Measurements from ENCODE around the gene CNOT11. TPM values are rescaled to one million over a fixed set of nuclear protein-coding genes. Genes with fewer than 3 reads are reported as not detected.

The CNOT11 gene
- total RNA-seq, 1 donor from 2014 or later: 20.1 TPM

DNA sequence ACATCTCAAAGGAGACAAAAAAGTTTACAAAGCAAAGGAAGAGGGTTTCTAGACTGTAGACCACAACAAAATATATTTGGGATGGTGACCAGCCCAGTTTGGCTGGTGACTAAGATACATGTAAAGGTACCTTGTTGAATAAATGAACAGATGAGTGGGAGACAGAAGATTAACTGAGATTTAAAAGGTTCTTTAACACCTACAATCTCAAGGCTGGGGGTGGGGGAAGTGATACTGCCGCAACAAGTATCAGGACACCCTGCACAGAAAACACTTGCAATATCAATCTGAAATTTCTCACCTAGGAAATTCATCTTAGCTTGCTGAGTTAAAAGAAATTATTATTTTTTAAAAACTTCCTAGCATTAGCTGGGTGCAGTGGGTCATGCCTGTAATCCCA lies 47.5 kb downstream of the CNOT11 start:
- TF ChIP-seq, protein P1, sequence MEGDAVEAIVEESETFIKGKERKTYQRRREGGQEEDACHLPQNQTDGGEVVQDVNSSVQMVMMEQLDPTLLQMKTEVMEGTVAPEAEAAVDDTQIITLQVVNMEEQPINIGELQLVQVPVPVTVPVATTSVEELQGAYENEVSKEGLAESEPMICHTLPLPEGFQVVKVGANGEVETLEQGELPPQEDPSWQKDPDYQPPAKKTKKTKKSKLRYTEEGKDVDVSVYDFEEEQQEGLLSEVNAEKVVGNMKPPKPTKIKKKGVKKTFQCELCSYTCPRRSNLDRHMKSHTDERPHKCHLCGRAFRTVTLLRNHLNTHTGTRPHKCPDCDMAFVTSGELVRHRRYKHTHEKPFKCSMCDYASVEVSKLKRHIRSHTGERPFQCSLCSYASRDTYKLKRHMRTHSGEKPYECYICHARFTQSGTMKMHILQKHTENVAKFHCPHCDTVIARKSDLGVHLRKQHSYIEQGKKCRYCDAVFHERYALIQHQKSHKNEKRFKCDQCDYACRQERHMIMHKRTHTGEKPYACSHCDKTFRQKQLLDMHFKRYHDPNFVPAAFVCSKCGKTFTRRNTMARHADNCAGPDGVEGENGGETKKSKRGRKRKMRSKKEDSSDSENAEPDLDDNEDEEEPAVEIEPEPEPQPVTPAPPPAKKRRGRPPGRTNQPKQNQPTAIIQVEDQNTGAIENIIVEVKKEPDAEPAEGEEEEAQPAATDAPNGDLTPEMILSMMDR (IDR thresholded peaks at IDR 0.05): no peak
- TF ChIP-seq POLR2A (IDR thresholded peaks at IDR 0.05): no peak
- no peak for TF ChIP-seq POLR2AphosphoS5 (IDR thresholded peaks at IDR 0.05; ENCODE audit: insufficient read depth in 1 of 2, low read depth in 1 of 2)
- peaks cover 84% of the 10 kb centered on the region for H3K4me1 ChIP-seq
- no peaks in the 10 kb centered on the region for H3K27me3 ChIP-seq
- H3K9me3 ChIP-seq: no peaks in the 10 kb centered on the region
- intact Hi-C loops (cut with DNase I): loop anchor here (10.0 kb wide), 1 partner anchor 45 kb away; the partner anchor contains the start of gene CNOT11
- H3K36me3 ChIP-seq: no peaks in the 10 kb centered on the region
- no peak overlapping the region for H3K27ac ChIP-seq
- no peak overlapping the region for H3K4me3 ChIP-seq
- DNase-seq (ENCODE audit: extremely low spot score in 2 of 2): no peak

DNA sequence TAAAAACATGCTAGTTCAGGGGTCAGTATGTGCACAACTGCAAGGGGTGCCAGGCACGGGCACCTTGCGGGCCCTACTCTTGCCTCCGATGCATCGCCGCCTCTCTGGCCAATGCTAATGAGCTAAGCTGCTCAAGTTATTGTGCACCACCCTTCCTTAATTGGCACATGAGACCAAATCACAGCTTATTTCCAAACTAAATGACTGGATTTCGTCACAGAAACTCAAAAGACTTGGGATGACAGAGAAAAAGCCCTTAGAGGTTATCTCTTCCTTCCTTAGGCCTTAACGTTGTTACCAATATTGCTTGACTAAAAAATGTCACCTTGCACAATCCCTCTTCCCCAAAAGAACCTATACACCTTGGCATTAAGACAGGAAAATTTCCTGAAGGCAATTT lies 48.1 kb downstream of the CNOT11 start:
- DNase-seq (ENCODE audit: extremely low spot score in 2 of 2): no peak
- H3K9me3 ChIP-seq: no peaks in the 10 kb centered on the region
- peaks cover 88% of the 10 kb centered on the region for H3K4me1 ChIP-seq
- H3K27ac ChIP-seq: no peak overlapping the region
- no peak overlapping the region for H3K4me3 ChIP-seq
- intact Hi-C loops (cut with DNase I): loop anchor here (10.0 kb wide), 1 partner anchor 46 kb away; the partner anchor contains the start of gene CNOT11
- H3K36me3 ChIP-seq: no peaks in the 10 kb centered on the region
- no peak for TF ChIP-seq POLR2AphosphoS5 (IDR thresholded peaks at IDR 0.05; ENCODE audit: insufficient read depth in 1 of 2, low read depth in 1 of 2)
- TF ChIP-seq, protein P1 (IDR thresholded peaks at IDR 0.05): no peak
- TF ChIP-seq POLR2A (IDR thresholded peaks at IDR 0.05): no peak
- H3K27me3 ChIP-seq: no peaks in the 10 kb centered on the region

DNA sequence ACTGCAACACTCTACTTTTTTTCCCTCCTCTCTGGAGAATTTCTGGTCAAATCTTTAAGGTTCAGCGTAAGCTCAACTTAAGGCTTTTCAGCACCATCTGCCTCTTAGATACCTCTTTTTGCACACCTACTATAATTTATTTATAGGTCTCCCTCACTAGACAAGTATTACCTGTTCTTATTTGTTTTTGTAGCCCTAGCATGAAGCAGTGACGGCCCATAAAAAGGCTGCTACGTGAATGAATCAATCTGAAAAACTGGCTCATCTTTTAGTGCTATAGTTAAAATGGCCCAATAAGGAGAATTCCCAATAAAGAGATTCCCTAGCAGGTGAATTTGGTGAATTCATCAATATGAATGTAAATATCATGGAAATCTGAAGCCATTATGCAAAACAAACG lies 49.3 kb downstream of the CNOT11 start:
- no peak for TF ChIP-seq POLR2AphosphoS5 (IDR thresholded peaks at IDR 0.05; ENCODE audit: insufficient read depth in 1 of 2, low read depth in 1 of 2)
- TF ChIP-seq, protein P1 (IDR thresholded peaks at IDR 0.05): no peak
- TF ChIP-seq POLR2A (IDR thresholded peaks at IDR 0.05): no peak
- no peaks in the 10 kb centered on the region for H3K36me3 ChIP-seq
- DNase-seq (ENCODE audit: extremely low spot score in 2 of 2): no peak
- no peaks in the 10 kb centered on the region for H3K9me3 ChIP-seq
- no peak overlapping the region for H3K27ac ChIP-seq
- H3K4me1 ChIP-seq: peaks cover 84% of the 10 kb centered on the region
- H3K4me3 ChIP-seq: no peak overlapping the region
- H3K27me3 ChIP-seq: no peaks in the 10 kb centered on the region
- intact Hi-C loops (cut with DNase I): loop anchor here (10.0 kb wide), 1 partner anchor 47 kb away; the partner anchor contains the start of gene CNOT11

DNA sequence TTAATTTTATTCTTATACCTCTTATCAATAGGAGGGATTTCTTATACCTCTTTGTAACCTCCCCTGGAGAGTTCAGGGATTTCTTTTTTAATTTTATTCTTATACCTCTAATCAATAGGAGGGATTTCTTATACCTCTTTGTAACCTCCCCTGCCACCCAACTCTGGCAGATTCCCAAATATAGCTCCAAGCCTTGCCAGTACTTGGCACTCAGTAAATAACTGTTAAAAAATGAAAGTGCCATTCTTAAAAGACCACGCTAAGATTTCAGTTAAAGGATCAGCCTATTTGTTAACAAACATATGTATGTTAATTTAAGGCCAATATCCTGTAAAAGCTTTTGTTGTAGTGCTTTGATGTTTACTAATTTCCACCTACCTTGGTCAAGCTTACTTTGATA lies 51.0 kb downstream of the CNOT11 start:
- intact Hi-C loops (cut with DNase I): loop anchor here (10.0 kb wide), 1 partner anchor 49 kb away; the partner anchor contains the start of gene CNOT11
- Histone ChIP-seq H3K27ac (no peak overlapping the region), H3K4me3 (no peak overlapping the region), H3K36me3 (no peaks in the 10 kb centered on the region), H3K27me3 (no peaks in the 10 kb centered on the region), H3K9me3 (no peaks in the 10 kb centered on the region), H3K4me1 (peaks cover 77% of the 10 kb centered on the region)
- TF ChIP-seq POLR2AphosphoS5 (IDR thresholded peaks at IDR 0.05; ENCODE audit: insufficient read depth in 1 of 2, low read depth in 1 of 2) (no peak), POLR2A (IDR thresholded peaks at IDR 0.05) (no peak)
- TF ChIP-seq, protein P1 (IDR thresholded peaks at IDR 0.05): no peak
- no peak for DNase-seq (ENCODE audit: extremely low spot score in 2 of 2)

DNA sequence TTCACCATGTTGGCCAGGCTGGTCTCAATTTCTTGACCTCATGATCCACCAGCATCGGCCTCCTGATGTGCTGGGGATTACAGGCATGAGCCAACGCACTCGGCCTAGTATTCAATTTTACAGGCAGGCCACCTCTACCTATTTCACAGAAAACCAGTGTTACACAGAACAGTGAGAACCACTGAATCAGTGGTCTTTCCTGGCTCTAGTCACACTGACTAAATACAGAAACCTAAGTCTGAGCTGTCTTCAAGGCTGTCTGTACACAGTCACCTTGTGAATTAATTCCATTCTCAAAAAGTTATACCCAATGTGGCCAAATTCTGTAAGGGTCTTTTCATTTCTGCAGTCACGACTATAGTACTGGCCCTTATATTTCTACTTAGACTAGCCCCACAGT lies 52.3 kb downstream of the CNOT11 start:
- Histone ChIP-seq H3K27ac (no peak overlapping the region), H3K36me3 (no peaks in the 10 kb centered on the region), H3K4me1 (peaks cover 76% of the 10 kb centered on the region), H3K4me3 (no peak overlapping the region), H3K27me3 (no peaks in the 10 kb centered on the region), H3K9me3 (no peaks in the 10 kb centered on the region)
- TF ChIP-seq POLR2A (IDR thresholded peaks at IDR 0.05) (no peak), POLR2AphosphoS5 (IDR thresholded peaks at IDR 0.05; ENCODE audit: insufficient read depth in 1 of 2, low read depth in 1 of 2) (no peak)
- TF ChIP-seq, protein P1 (IDR thresholded peaks at IDR 0.05): no peak
- no peak for DNase-seq (ENCODE audit: extremely low spot score in 2 of 2)
- intact Hi-C loops (cut with DNase I): loop anchor here (10.0 kb wide), 1 partner anchor 50 kb away; the partner anchor contains the start of gene CNOT11
